DND-41 (cell line): ENCODE data around the gene FAR2.

Experiments used
- EZH2 ChIP-seq: IDR thresholded peaks from 3 replicates; pipeline ENCODE4 v1.6.1; 2012; ENCODE audit warnings: borderline replicate concordance, low read depth, mild to moderate bottlenecking, moderate library complexity, low read length, inconsistent platforms; ENCODE audit not compliant: severe bottlenecking
- TF ChIP-seq, protein P1 (sequence below): IDR thresholded peaks from 2 replicates; pipeline ENCODE4 v1.5.1; 2012; ENCODE audit warnings: borderline replicate concordance, low read length, moderate library complexity, mild to moderate bottlenecking; ENCODE audit not compliant: poor library complexity, severe bottlenecking; ENCODE audit errors: extremely low read depth

DNA sequence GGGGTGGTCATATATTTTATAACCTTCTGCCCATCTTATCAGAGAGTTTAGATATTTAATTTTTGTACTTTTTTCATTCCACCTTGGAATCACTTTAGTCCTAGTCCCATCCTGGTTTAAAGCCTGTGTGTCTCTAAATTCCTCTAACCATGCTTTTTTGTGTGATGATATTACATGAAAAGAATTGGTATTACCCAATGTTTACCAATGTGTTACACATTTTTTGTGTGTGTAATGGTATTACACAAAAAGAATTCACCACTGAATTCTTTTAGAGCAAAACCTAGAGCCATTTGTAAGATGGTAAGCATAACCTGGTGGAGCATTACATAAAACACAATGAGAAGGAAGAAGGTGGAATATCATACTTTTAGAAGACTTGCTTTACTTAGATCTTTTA lies 77.5 kb downstream of the FAR2 start:
- TF ChIP-seq, protein P1, sequence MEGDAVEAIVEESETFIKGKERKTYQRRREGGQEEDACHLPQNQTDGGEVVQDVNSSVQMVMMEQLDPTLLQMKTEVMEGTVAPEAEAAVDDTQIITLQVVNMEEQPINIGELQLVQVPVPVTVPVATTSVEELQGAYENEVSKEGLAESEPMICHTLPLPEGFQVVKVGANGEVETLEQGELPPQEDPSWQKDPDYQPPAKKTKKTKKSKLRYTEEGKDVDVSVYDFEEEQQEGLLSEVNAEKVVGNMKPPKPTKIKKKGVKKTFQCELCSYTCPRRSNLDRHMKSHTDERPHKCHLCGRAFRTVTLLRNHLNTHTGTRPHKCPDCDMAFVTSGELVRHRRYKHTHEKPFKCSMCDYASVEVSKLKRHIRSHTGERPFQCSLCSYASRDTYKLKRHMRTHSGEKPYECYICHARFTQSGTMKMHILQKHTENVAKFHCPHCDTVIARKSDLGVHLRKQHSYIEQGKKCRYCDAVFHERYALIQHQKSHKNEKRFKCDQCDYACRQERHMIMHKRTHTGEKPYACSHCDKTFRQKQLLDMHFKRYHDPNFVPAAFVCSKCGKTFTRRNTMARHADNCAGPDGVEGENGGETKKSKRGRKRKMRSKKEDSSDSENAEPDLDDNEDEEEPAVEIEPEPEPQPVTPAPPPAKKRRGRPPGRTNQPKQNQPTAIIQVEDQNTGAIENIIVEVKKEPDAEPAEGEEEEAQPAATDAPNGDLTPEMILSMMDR = no peak
- TF ChIP-seq EZH2 = no peak
